GM18907 (cell line): ENCODE measurements around the gene TEAD1.
"Not testable (repeated sequence)": the region's sequence is repeated elsewhere in the genome, so short reads cannot be mapped to it uniquely, and the experiment has no call there.

Experiments
- ATAC-seq: cut with Tn5 transposase; IDR thresholded peaks from one replicate; pipeline ENCODE4 v1.9.1; 2021; ENCODE audit warnings: mild to moderate bottlenecking, moderate library complexity; ENCODE audit not compliant: unreplicated experiment

Gene TEAD1

GRCh38 chr11:12856338-12856737, 182.1 kb downstream of the TEAD1 start:
- ATAC-seq, result no peak

GRCh38 chr11:12857572-12857971, 183.4 kb downstream of the TEAD1 start:
- ATAC-seq, result no peak

GRCh38 chr11:12859872-12860657, 185.8 kb downstream of the TEAD1 start:
- ATAC-seq, result no peak

GRCh38 chr11:12860827-12861226, 186.6 kb downstream of the TEAD1 start:
- no peak for ATAC-seq

- no peak for ATAC-seq
Measured at GRCh38 chr11:12862696-12863469, 188.7 kb downstream of the TEAD1 start.

GRCh38 chr11:12863605-12864121, 189.4 kb downstream of the TEAD1 start:
- ATAC-seq, result no peak

- ATAC-seq, result no peak
Measured at GRCh38 chr11:12864316-12865156, 190.3 kb downstream of the TEAD1 start.

GRCh38 chr11:12865863-12866595, 191.8 kb downstream of the TEAD1 start:
- ATAC-seq, result no peak

- no peak for ATAC-seq
Measured at GRCh38 chr11:12867531-12867930, 193.3 kb downstream of the TEAD1 start.

- ATAC-seq, result no peak
Measured at GRCh38 chr11:12868315-12869073, 194.3 kb downstream of the TEAD1 start.

- no peak for ATAC-seq
Measured at GRCh38 chr11:12871241-12871640, 197.0 kb downstream of the TEAD1 start.

- no peak for ATAC-seq
Measured at GRCh38 chr11:12871788-12872321, 197.6 kb downstream of the TEAD1 start.

GRCh38 chr11:12876340-12876739, 202.1 kb downstream of the TEAD1 start:
- no peak for ATAC-seq

- ATAC-seq, result no peak
Measured at GRCh38 chr11:12876988-12877387, 202.8 kb downstream of the TEAD1 start.

GRCh38 chr11:12877508-12877907, 203.3 kb downstream of the TEAD1 start:
- not testable (repeated sequence) for ATAC-seq

- no peak for ATAC-seq
Measured at GRCh38 chr11:12880327-12880726, 206.1 kb downstream of the TEAD1 start.

- no peak for ATAC-seq
Measured at GRCh38 chr11:12882670-12883069, 208.4 kb downstream of the TEAD1 start.

GRCh38 chr11:12884751-12885318, 210.6 kb downstream of the TEAD1 start:
- ATAC-seq, result no peak

GRCh38 chr11:12885717-12886239, 211.6 kb downstream of the TEAD1 start:
- ATAC-seq, result no peak
